A549 (cell line): ENCODE results near the gene GSKIP.

Experiments
- BHLHE40 ChIP-seq: IDR thresholded peaks from 2 replicates; pipeline ENCODE4 v1.6.1; 2012; ENCODE audit warnings: low read depth, low read length, inconsistent platforms
- CBX8 ChIP-seq: fragments of 200-600 bp; sonication (generic); IDR thresholded peaks from 2 replicates; pipeline ENCODE4 v1.6.1; 2016
- CEBPB ChIP-seq, 2 experiments: fragments of >200 bp in 1 of 2; sonication (Bioruptor Twin) in 1 of 2; formaldehyde crosslinking in 1 of 2; IDR thresholded peaks; 2 replicates each; pipeline ENCODE4 v1.6.1; 2012 to 2016
- EHMT2 ChIP-seq: fragments of 200-600 bp; sonication (generic); IDR thresholded peaks from 2 replicates; pipeline ENCODE4 v1.6.1; 2016; ENCODE audit warnings: antibody characterized with exemption, low read depth, mild to moderate bottlenecking, moderate library complexity
- ESRRA ChIP-seq: fragments of 150-350 bp; IDR thresholded peaks from 2 replicates; pipeline ENCODE4 v1.6.1; 2014; ENCODE audit warnings: mild to moderate bottlenecking, low read length, borderline replicate concordance
- HDAC2 ChIP-seq: fragments of 200-600 bp; sonication (generic); IDR thresholded peaks from 2 replicates; pipeline ENCODE4 v1.6.1; 2016
- POLR2A ChIP-seq: IDR thresholded peaks from 2 replicates; pipeline ENCODE4 v1.6.1; 2012; ENCODE audit warnings: mild to moderate bottlenecking, low read length
- RCOR1 ChIP-seq: fragments of 150-350 bp; IDR thresholded peaks from 2 replicates; pipeline ENCODE4 v1.6.1; 2014; ENCODE audit warnings: antibody characterized with exemption, low read length, low read depth
- RFX5 ChIP-seq: fragments of 450-650 bp; IDR thresholded peaks from 2 replicates; pipeline ENCODE4 v1.7.1; 2014; ENCODE audit warnings: antibody characterized with exemption, mild to moderate bottlenecking, moderate library complexity
- SMC3 ChIP-seq: fragments of >200 bp; sonication (Bioruptor Twin); formaldehyde crosslinking; IDR thresholded peaks from 3 replicates; pipeline ENCODE4 v1.6.1; 2018; ENCODE audit warnings: inconsistent platforms
- TF ChIP-seq, protein P1 (sequence below): fragments of >200 bp; sonication (Bioruptor Twin); formaldehyde crosslinking; IDR thresholded peaks from 3 replicates; pipeline ENCODE4 v1.5.1; 2016
- TF ChIP-seq, protein P2 (sequence below): fragments of >200 bp; sonication (Bioruptor Twin); formaldehyde crosslinking; IDR thresholded peaks from 3 replicates; pipeline ENCODE4 v1.6.1; 2016
- TF ChIP-seq, protein P3 (sequence below): fragments of 250-450 bp; sonication (Bioruptor Pico); IDR thresholded peaks from 2 replicates; pipeline ENCODE4 v1.5.0; 2020; ENCODE audit warnings: low read depth, mild to moderate bottlenecking, moderate library complexity
- TF ChIP-seq, protein P4 (sequence below): IDR thresholded peaks from 2 replicates; pipeline ENCODE4 v1.6.1; 2012; ENCODE audit warnings: low read depth, borderline replicate concordance

DNA sequence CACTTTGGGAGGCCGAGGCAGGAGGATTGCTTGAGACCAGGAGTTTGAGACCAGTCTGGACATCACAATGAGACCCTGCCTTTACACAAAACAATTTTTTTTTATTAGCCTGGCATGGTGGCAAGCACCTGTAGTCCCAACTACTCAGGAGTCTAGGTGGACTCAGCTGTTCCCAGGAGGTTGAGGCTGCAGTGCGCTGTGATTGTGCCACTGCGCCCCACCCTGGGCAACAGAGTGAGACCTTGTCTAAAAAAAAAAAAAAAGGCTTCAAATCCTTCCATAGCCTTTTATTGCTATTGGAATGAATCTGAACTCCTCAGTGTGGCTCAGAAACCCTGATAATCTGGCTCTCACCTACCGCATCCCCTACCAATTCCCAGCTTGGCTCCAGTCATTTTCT lies 54.7 kb downstream of the GSKIP start:
- TF ChIP-seq, protein P1, sequence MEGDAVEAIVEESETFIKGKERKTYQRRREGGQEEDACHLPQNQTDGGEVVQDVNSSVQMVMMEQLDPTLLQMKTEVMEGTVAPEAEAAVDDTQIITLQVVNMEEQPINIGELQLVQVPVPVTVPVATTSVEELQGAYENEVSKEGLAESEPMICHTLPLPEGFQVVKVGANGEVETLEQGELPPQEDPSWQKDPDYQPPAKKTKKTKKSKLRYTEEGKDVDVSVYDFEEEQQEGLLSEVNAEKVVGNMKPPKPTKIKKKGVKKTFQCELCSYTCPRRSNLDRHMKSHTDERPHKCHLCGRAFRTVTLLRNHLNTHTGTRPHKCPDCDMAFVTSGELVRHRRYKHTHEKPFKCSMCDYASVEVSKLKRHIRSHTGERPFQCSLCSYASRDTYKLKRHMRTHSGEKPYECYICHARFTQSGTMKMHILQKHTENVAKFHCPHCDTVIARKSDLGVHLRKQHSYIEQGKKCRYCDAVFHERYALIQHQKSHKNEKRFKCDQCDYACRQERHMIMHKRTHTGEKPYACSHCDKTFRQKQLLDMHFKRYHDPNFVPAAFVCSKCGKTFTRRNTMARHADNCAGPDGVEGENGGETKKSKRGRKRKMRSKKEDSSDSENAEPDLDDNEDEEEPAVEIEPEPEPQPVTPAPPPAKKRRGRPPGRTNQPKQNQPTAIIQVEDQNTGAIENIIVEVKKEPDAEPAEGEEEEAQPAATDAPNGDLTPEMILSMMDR: no peak
- no peak for TF ChIP-seq CBX8
- TF ChIP-seq, protein P2, sequence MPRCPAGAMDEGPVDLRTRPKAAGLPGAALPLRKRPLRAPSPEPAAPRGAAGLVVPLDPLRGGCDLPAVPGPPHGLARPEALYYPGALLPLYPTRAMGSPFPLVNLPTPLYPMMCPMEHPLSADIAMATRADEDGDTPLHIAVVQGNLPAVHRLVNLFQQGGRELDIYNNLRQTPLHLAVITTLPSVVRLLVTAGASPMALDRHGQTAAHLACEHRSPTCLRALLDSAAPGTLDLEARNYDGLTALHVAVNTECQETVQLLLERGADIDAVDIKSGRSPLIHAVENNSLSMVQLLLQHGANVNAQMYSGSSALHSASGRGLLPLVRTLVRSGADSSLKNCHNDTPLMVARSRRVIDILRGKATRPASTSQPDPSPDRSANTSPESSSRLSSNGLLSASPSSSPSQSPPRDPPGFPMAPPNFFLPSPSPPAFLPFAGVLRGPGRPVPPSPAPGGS: no peak
- TF ChIP-seq ESRRA: no peak
- TF ChIP-seq HDAC2: no peak
- TF ChIP-seq, protein P3, sequence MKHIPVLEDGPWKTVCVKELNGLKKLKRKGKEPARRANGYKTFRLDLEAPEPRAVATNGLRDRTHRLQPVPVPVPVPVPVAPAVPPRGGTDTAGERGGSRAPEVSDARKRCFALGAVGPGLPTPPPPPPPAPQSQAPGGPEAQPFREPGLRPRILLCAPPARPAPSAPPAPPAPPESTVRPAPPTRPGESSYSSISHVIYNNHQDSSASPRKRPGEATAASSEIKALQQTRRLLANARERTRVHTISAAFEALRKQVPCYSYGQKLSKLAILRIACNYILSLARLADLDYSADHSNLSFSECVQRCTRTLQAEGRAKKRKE (CRISPR knock-in tag): no peak
- TF ChIP-seq RFX5: no peak
- no peak for TF ChIP-seq SMC3
- TF ChIP-seq, protein P4, sequence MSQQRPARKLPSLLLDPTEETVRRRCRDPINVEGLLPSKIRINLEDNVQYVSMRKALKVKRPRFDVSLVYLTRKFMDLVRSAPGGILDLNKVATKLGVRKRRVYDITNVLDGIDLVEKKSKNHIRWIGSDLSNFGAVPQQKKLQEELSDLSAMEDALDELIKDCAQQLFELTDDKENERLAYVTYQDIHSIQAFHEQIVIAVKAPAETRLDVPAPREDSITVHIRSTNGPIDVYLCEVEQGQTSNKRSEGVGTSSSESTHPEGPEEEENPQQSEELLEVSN: no peak
- no peak for TF ChIP-seq CEBPB (IDR thresholded peaks at IDR 0.05)
- no peak for TF ChIP-seq BHLHE40
- no peak for TF ChIP-seq RCOR1
- no peak for TF ChIP-seq POLR2A
- no peak for TF ChIP-seq EHMT2
